Pons (tissue), 1 donor: ENCODE measurements around the gene SKAP1.
"Not testable (repeated sequence)": the region's sequence is repeated elsewhere in the genome, so short reads cannot be mapped to it uniquely, and the experiment has no call there.

Experiments
- DNase-seq: peaks from one replicate; pipeline ENCODE4 v3.0.0-alpha.2; 2016; ENCODE audit warnings: low spot score

Gene SKAP1

GRCh38 chr17:48413613-48414405 is 16.2 kb downstream of the SKAP1 start:
- DNase-seq: no peak

- no peak for DNase-seq
Measured at GRCh38 chr17:48412841-48413240, 17.2 kb downstream of the SKAP1 start.

GRCh38 chr17:48410821-48411220 is 19.2 kb downstream of the SKAP1 start:
- DNase-seq: not testable (repeated sequence)

GRCh38 chr17:48409607-48410006 is 20.4 kb downstream of the SKAP1 start:
- no peak for DNase-seq

GRCh38 chr17:48406936-48407567 is 23.0 kb downstream of the SKAP1 start:
- no peak for DNase-seq

- DNase-seq: no peak
Measured at GRCh38 chr17:48394821-48395220, 35.2 kb downstream of the SKAP1 start.

- no peak for DNase-seq
Measured at GRCh38 chr17:48393283-48393682, 36.7 kb downstream of the SKAP1 start.

- DNase-seq: no peak
Measured at GRCh38 chr17:48392857-48393256, 37.2 kb downstream of the SKAP1 start.

GRCh38 chr17:48391444-48391843 is 38.6 kb downstream of the SKAP1 start:
- no peak for DNase-seq

GRCh38 chr17:48389903-48390302 is 40.1 kb downstream of the SKAP1 start:
- DNase-seq: no peak

- no peak for DNase-seq
Measured at GRCh38 chr17:48388955-48389743, 40.9 kb downstream of the SKAP1 start.

GRCh38 chr17:48386826-48387225 is 43.2 kb downstream of the SKAP1 start:
- DNase-seq: no peak

GRCh38 chr17:48385319-48385718 is 44.7 kb downstream of the SKAP1 start:
- no peak for DNase-seq

GRCh38 chr17:48384164-48384563 is 45.9 kb downstream of the SKAP1 start:
- no peak for DNase-seq

GRCh38 chr17:48382989-48383388 is 47.0 kb downstream of the SKAP1 start:
- DNase-seq: no peak

GRCh38 chr17:48378708-48379392 is 51.2 kb downstream of the SKAP1 start:
- DNase-seq: no peak

- DNase-seq: no peak
Measured at GRCh38 chr17:48378238-48378637, 51.8 kb downstream of the SKAP1 start.

- DNase-seq: no peak
Measured at GRCh38 chr17:48376682-48377325, 53.2 kb downstream of the SKAP1 start.

GRCh38 chr17:48375356-48375755 is 54.7 kb downstream of the SKAP1 start:
- no peak for DNase-seq

- DNase-seq: no peak
Measured at GRCh38 chr17:48374650-48375230, 55.3 kb downstream of the SKAP1 start.

GRCh38 chr17:48373883-48374282 is 56.1 kb downstream of the SKAP1 start:
- no peak for DNase-seq
